Stimulated activated CD4-positive, alpha-beta T cell treated with anti-CD3 and anti-CD28 coated beads, Interleukin-4, amount 100 ng/mL, for 4 hours (primary cell): ENCODE measurements around the gene ASIC4.

Experiments used
- DNase-seq, 2 experiments: peaks; one replicate each; pipeline ENCODE4 v3.0.0-alpha.2; 2020

The ASIC4 gene

GRCh38 chr2:219514196-219514761, at the start of gene ASIC4:
ASIC4 (plus strand) TSS chr2:219514482; CDS start chr2:219514725, 243 bp downstream.
- no peak for DNase-seq

- DNase-seq, result no peak
Observed at GRCh38 chr2:219465659-219466561, 48.4 kb upstream of the ASIC4 start.

- DNase-seq, result no peak
Observed at GRCh38 chr2:219466816-219467735, 47.2 kb upstream of the ASIC4 start.

GRCh38 chr2:219467736-219468075, 46.6 kb upstream of the ASIC4 start:
- no peak for DNase-seq

- DNase-seq, result no peak
Observed at GRCh38 chr2:219468410-219469185, 45.7 kb upstream of the ASIC4 start.

GRCh38 chr2:219469186-219469724, 45.0 kb upstream of the ASIC4 start:
- DNase-seq, result no peak

- DNase-seq, result no peak
Observed at GRCh38 chr2:219470429-219470828, 43.9 kb upstream of the ASIC4 start.

- no peak for DNase-seq
Observed at GRCh38 chr2:219471476-219472371, 42.6 kb upstream of the ASIC4 start.

- DNase-seq, result no peak
Observed at GRCh38 chr2:219472629-219473187, 41.6 kb upstream of the ASIC4 start.

GRCh38 chr2:219473511-219473910, 40.8 kb upstream of the ASIC4 start:
- DNase-seq, result no peak

GRCh38 chr2:219474285-219475060, 39.8 kb upstream of the ASIC4 start:
- DNase-seq, result no peak

GRCh38 chr2:219475278-219475677, 39.0 kb upstream of the ASIC4 start:
- DNase-seq, result no peak

GRCh38 chr2:219475697-219476651, 38.3 kb upstream of the ASIC4 start:
- peak; percentile 39 to 64 for DNase-seq

GRCh38 chr2:219476652-219477151, 37.6 kb upstream of the ASIC4 start:
- DNase-seq, result no peak

GRCh38 chr2:219477179-219477578, 37.1 kb upstream of the ASIC4 start:
- DNase-seq, result no peak

GRCh38 chr2:219477815-219478214, 36.5 kb upstream of the ASIC4 start:
- no peak for DNase-seq

GRCh38 chr2:219478916-219479315, 35.4 kb upstream of the ASIC4 start:
- DNase-seq, result no peak

- no peak for DNase-seq
Observed at GRCh38 chr2:219480004-219480403, 34.3 kb upstream of the ASIC4 start.
